ENCODE data around the gene TMEM121B. TPM values are rescaled to one million over a fixed set of nuclear protein-coding genes. Genes with fewer than 3 reads are reported as not detected.

Gene TMEM121B
- total RNA-seq, 4 donors from 2014 or later, result 0.26 to 0.49 (median 0.35) TPM; not detected in 1

- TF ChIP-seq POLR2A (IDR thresholded peaks at IDR 0.05) (no peak), CTCF (IDR thresholded peaks at IDR 0.05) (no peak)
- H3K4me3 ChIP-seq, result no peak overlapping the region
- no peak for DNase-seq
- H3K27me3 ChIP-seq, result no peaks in the 10 kb centered on the region
- intact Hi-C loops (cut with DNase I; ENCODE audit: low total_unique reads), result no loop called here
- H3K27ac ChIP-seq, result no peak overlapping the region
- no peaks in the 10 kb centered on the region for H3K4me1 ChIP-seq
- no peaks in the 10 kb centered on the region for H3K36me3 ChIP-seq
- no peaks in the 10 kb centered on the region for H3K9me3 ChIP-seq
These were observed 11.0 kb upstream of the TMEM121B start for GRCh38 chr22:17132112-17132511.

- intact Hi-C loops (cut with DNase I; ENCODE audit: low total_unique reads), result no loop called here
- DNase-seq, result no peak
- no peaks in the 10 kb centered on the region for H3K36me3 ChIP-seq
These were observed 10.5 kb upstream of the TMEM121B start for GRCh38 chr22:17131686-17132085.

GRCh38 chr22:17130199-17130598, 9.0 kb upstream of the TMEM121B start:
- Histone ChIP-seq H3K27me3 (no peaks in the 10 kb centered on the region), H3K9me3 (no peaks in the 10 kb centered on the region), H3K36me3 (no peaks in the 10 kb centered on the region), H3K4me1 (no peaks in the 10 kb centered on the region), H3K4me3 (no peak overlapping the region), H3K27ac (no peak overlapping the region)
- intact Hi-C loops (cut with DNase I; ENCODE audit: low total_unique reads), result no loop called here
- DNase-seq, result no peak
- TF ChIP-seq POLR2A (IDR thresholded peaks at IDR 0.05) (no peak), CTCF (IDR thresholded peaks at IDR 0.05) (no peak)

More at GRCh38 chr22:17131686-17132085, 10.5 kb upstream of the TMEM121B start:
- no peaks in the 10 kb centered on the region for H3K4me1 ChIP-seq
- no peaks in the 10 kb centered on the region for H3K9me3 ChIP-seq
- TF ChIP-seq POLR2A (IDR thresholded peaks at IDR 0.05) (no peak), CTCF (IDR thresholded peaks at IDR 0.05) (no peak)
- H3K27me3 ChIP-seq, result no peaks in the 10 kb centered on the region
- H3K4me3 ChIP-seq, result no peak overlapping the region
- no peak overlapping the region for H3K27ac ChIP-seq

- intact Hi-C loops (cut with DNase I; ENCODE audit: low total_unique reads), result no loop called here
- H3K27me3 ChIP-seq, result peaks cover 8 to 11% of the 10 kb centered on the region in 2 donors
- H3K9me3 ChIP-seq, result no peaks in the 10 kb centered on the region
- peak overlapping the region; percentile 20 to 28 for H3K4me3 ChIP-seq
- no peak overlapping the region for H3K27ac ChIP-seq
- no peaks in the 10 kb centered on the region for H3K36me3 ChIP-seq
- TF ChIP-seq CTCF (IDR thresholded peaks at IDR 0.05), result no peak
- TF ChIP-seq POLR2A (IDR thresholded peaks at IDR 0.05), result no peak
- DNase-seq, result no peak
- H3K4me1 ChIP-seq, result peaks cover 0 to 14% of the 10 kb centered on the region in 2 donors
These were observed 388 bp downstream of the TMEM121B start for GRCh38 chr22:17120711-17121232.

GRCh38 chr22:17120281-17120680, 879 bp downstream of the TMEM121B start:
- Histone ChIP-seq H3K4me3 (no peak overlapping the region), H3K27me3 (peaks cover 8 to 11% of the 10 kb centered on the region in 2 donors), H3K4me1 (peaks cover 0 to 14% of the 10 kb centered on the region in 2 donors), H3K27ac (no peak overlapping the region), H3K9me3 (no peaks in the 10 kb centered on the region), H3K36me3 (no peaks in the 10 kb centered on the region)
- TF ChIP-seq CTCF (IDR thresholded peaks at IDR 0.05), result no peak
- TF ChIP-seq POLR2A (IDR thresholded peaks at IDR 0.05), result no peak
- peak in 1 of 2 donors; percentile 33 for DNase-seq
- intact Hi-C loops (cut with DNase I; ENCODE audit: low total_unique reads), result no loop called here

Measured in uterus (tissue), 4 donors.